ENCODE data around the gene SOX13. TPM values are rescaled to one million over a fixed set of nuclear protein-coding genes. Genes with fewer than 3 reads are reported as not detected.

SOX13 gene
- total RNA-seq, 1 donor from 2014 or later = 8.2 TPM

DNA sequence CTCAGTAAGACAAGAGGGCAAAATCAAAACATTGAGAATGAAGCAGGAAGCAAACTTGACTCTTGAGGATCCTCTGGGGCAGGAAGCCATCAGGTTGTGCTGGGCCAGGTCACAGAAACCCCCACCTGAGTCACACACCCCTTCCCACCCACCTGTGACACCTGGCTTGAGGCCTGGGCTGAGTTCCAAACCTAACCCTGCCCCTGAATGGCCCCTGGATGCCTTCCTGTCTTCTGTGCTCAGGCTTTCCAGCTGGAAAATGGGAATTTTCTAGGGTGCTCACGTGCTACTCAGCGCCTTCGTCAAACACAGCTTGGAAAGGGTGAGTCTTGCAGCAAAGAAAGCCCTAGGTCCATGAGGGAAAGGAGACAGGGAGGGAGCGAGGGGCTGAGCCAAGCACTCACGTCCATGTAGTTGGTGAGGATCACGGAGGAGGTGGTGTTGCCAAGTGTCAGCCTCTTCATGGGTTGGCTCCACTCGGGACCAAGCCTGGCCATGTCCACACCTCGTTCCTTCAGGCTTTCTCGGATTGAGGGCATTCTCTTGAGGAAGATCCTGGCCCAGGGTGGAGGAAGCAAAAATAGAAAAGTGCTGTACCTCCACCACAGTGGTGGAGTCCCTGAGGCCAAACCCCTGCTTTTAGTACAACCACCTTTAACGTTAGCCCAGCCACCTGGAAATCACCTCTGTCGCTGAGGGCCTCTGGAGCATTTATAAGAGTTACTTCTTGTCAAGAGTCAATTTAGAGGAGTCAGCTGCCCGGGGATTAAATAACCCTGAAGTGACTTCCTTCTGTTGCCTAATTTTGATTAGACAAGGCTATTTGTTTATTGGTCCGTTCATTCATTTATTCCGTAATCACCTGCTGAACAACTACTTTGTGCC, 88.9 kb downstream of the SOX13 start:
- H3K27me3 ChIP-seq (ENCODE audit: control insufficient read depth, insufficient read depth, low read length) = no peaks in the 10 kb centered on the region
- TF ChIP-seq, protein P1, sequence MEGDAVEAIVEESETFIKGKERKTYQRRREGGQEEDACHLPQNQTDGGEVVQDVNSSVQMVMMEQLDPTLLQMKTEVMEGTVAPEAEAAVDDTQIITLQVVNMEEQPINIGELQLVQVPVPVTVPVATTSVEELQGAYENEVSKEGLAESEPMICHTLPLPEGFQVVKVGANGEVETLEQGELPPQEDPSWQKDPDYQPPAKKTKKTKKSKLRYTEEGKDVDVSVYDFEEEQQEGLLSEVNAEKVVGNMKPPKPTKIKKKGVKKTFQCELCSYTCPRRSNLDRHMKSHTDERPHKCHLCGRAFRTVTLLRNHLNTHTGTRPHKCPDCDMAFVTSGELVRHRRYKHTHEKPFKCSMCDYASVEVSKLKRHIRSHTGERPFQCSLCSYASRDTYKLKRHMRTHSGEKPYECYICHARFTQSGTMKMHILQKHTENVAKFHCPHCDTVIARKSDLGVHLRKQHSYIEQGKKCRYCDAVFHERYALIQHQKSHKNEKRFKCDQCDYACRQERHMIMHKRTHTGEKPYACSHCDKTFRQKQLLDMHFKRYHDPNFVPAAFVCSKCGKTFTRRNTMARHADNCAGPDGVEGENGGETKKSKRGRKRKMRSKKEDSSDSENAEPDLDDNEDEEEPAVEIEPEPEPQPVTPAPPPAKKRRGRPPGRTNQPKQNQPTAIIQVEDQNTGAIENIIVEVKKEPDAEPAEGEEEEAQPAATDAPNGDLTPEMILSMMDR (IDR thresholded peaks at IDR 0.05; ENCODE audit: insufficient read depth, low read length, poor library complexity, severe bottlenecking) = no peak
- DNase-seq (ENCODE audit: low read depth) = no peak
- H3K4me3 ChIP-seq (ENCODE audit: low read depth, low read length) = no peak overlapping the region
- no peaks in the 10 kb centered on the region for H3K36me3 ChIP-seq (ENCODE audit: control insufficient read depth, insufficient read depth, low read length)

DNA sequence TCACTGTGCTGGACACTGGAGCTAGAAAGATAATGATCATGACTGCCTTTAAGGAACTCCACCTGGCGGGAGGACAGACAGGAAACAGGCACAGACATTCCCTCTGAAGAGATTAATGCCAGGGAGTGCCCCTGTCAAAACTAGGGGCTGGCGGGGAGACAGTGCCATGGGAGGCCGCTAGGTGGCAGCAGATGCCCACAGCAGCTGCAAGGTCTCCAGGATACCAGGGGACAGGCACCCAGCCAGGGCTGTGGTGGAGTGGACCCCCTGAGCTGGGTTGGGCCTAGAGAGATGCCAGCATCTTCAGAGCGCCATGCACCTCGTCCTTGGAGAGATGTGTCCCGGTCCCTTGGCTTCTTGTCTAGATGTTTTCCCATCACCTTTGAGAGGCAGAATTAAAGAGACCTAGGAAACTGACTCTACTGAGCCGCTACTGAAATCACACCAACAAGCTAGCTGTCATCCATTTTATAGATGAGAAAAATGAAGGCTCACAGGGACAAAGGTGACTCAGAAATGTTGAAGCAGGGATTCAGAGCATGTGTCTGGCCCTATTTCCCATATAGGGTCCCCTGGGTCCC, 89.7 kb downstream of the SOX13 start:
- Histone ChIP-seq H3K36me3 (ENCODE audit: control insufficient read depth, insufficient read depth, low read length) (no peaks in the 10 kb centered on the region), H3K4me3 (ENCODE audit: low read depth, low read length) (no peak overlapping the region), H3K27me3 (ENCODE audit: control insufficient read depth, insufficient read depth, low read length) (no peaks in the 10 kb centered on the region)
- peak; percentile 21 for DNase-seq (ENCODE audit: low read depth)
- TF ChIP-seq, protein P1 (IDR thresholded peaks at IDR 0.05; ENCODE audit: insufficient read depth, low read length, poor library complexity, severe bottlenecking) = peak; percentile 99

DNA sequence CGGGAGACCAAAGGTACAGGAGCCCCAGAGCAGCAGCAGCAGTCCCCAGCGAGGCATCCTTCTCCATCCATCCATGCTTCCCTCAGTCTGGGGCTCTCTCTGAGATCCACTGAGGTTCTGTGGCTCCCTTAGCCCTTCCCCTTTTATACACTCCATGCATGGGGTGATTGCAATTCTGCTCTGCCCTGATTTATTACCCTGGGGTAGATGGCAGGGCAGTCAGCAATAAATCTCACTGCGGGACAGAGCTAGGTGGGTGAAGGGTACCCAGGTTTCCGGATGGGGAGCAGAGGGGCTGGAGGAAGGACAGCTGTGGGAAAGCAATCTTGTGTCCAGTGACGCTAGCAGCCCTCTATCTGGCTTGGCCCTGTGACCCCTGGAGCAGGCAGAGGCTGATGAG, 93.3 kb downstream of the SOX13 start, which contains the start of gene REN:
Gene REN (minus strand): TSS at position 119 of the 400 bp plus-strand sequence. CDS start 44 bp downstream, at position 75.
- no peak for DNase-seq (ENCODE audit: low read depth)
- H3K36me3 ChIP-seq (ENCODE audit: control insufficient read depth, insufficient read depth, low read length) = no peaks in the 10 kb centered on the region
- no peak within 1 kb of the TSS for H3K4me3 ChIP-seq (ENCODE audit: low read depth, low read length)
- TF ChIP-seq, protein P1 (IDR thresholded peaks at IDR 0.05; ENCODE audit: insufficient read depth, low read length, poor library complexity, severe bottlenecking) = no peak
- no peaks in the 10 kb centered on the region for H3K27me3 ChIP-seq (ENCODE audit: control insufficient read depth, insufficient read depth, low read length)

DNA sequence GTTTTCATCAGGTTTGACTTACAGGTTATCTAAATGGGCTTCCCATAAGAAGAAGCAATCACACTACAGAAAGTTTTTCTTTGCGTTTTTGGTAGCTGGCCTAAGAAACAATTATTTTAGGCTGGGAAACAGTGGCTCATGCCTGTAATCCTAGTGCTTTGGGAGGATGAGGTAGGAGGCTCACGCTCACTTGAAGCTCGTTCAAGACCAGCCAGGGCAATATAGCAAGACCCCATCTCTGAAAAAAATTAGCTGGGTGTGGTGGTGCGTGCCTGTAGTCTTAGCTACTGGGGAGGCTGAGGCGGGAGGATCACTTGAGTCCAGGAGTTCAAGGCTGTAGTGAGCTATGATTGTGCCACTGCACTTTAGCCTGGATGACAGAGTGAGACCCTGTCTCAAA, 94.8 kb downstream of the SOX13 start:
- TF ChIP-seq, protein P1 (IDR thresholded peaks at IDR 0.05; ENCODE audit: insufficient read depth, low read length, poor library complexity, severe bottlenecking) = no peak
- DNase-seq (ENCODE audit: low read depth) = no peak
- no peaks in the 10 kb centered on the region for H3K27me3 ChIP-seq (ENCODE audit: control insufficient read depth, insufficient read depth, low read length)
- H3K4me3 ChIP-seq (ENCODE audit: low read depth, low read length) = no peak overlapping the region
- no peaks in the 10 kb centered on the region for H3K36me3 ChIP-seq (ENCODE audit: control insufficient read depth, insufficient read depth, low read length)

DNA sequence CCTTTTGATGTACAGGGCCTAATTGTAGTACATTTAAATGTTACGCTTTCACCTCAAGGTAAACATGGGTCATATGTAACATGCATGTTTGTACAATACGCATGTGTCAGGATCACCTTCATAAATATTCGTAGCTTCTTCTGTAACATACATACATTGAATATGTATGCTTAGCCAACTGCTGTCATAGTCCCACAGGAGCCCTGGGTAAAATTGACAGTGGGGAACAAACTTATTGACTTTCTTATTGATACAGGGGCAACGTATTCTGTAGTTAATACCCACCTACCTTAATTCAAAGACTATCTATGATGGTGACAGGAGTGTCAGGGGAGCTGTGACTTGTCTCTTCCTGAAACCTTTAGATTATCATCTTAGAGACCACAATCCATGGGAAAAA, 96.9 kb downstream of the SOX13 start:
- Histone ChIP-seq H3K36me3 (ENCODE audit: control insufficient read depth, insufficient read depth, low read length) (no peaks in the 10 kb centered on the region), H3K4me3 (ENCODE audit: low read depth, low read length) (no peak overlapping the region), H3K27me3 (ENCODE audit: control insufficient read depth, insufficient read depth, low read length) (no peaks in the 10 kb centered on the region)
- TF ChIP-seq, protein P1 (IDR thresholded peaks at IDR 0.05; ENCODE audit: insufficient read depth, low read length, poor library complexity, severe bottlenecking) = no peak
- no peak for DNase-seq (ENCODE audit: low read depth)

Measured in kidney epithelial cell (primary cell).